Activated CD8-positive, alpha-beta T cell treated with anti-CD3 and anti-CD28 coated beads, Interleukin-2, amount 10 ng/mL, durations not matched to agents 7 days and 5 days (primary cell): ENCODE results near the gene UQCRFS1. TPM values are rescaled to one million over a fixed set of nuclear protein-coding genes. Genes with fewer than 3 reads are reported as not detected.
"Not testable (repeated sequence)": the region's sequence is repeated elsewhere in the genome, so short reads cannot be mapped to it uniquely, and the experiment has no call there.

Source experiments
- ATAC-seq: fragments of 150-1000 bp; cut with Tn5 transposase; one replicate; pipeline ENCODE4 v1.10.0; 2021; ENCODE audit warnings: moderate library complexity
- CTCF ChIA-PET: fragments of 350-600 bp; sonication (Branson Sonifier 250); formaldehyde crosslinking; loops from one replicate; lab custom pipeline; 2021; ENCODE audit warnings: antibody characterized with exemption; lab: Charles Lee
- POLR2A ChIA-PET: fragments of 350-600 bp; sonication (Branson Sonifier 250); formaldehyde crosslinking; loops from one replicate; lab custom pipeline; 2021; ENCODE audit warnings: antibody characterized with exemption; lab: Charles Lee
- DNase-seq: peaks from one replicate; pipeline ENCODE4 v3.0.0-alpha.2; 2020
- H3K27ac Mint-ChIP-seq: one replicate; pipeline ENCODE4 v1.8.0; 2021; ENCODE audit warnings: mild to moderate bottlenecking, mixed read lengths
- H3K27me3 Mint-ChIP-seq: one replicate; pipeline ENCODE4 v1.8.0; 2021; ENCODE audit warnings: low read depth, mixed read lengths
- H3K36me3 Mint-ChIP-seq: one replicate; pipeline ENCODE4 v1.8.0; 2021; ENCODE audit warnings: low read depth, mixed read lengths
- H3K4me1 Mint-ChIP-seq: one replicate; pipeline ENCODE4 v1.8.0; 2021; ENCODE audit warnings: low read depth, mixed read lengths
- H3K4me3 Mint-ChIP-seq: one replicate; pipeline ENCODE4 v1.8.0; 2021; ENCODE audit warnings: mild to moderate bottlenecking, mixed read lengths
- H3K9me3 Mint-ChIP-seq: one replicate; pipeline ENCODE4 v1.8.0; 2022; ENCODE audit warnings: mixed read lengths; ENCODE audit not compliant: insufficient read depth
- total RNA-seq, 2 experiments: library from RNA; stranded (reverse); gene quantifications; one replicate each; pipeline ENCODE4 v1.2.3, GENCODE V29; 2021

The UQCRFS1 gene
- total RNA-seq, 2 experiments from 2014 or later = 34.6 to 36.0 TPM

GRCh38 chr19:29212356-29212647 is 649 bp downstream of the UQCRFS1 start:
- Mint-ChIP-seq H3K27me3 (no peaks in the 10 kb centered on the region), H3K4me3 (peak overlapping the region; percentile 97), H3K27ac (peak overlapping the region; percentile 99), H3K36me3 (peaks cover 38% of the 10 kb centered on the region), H3K4me1 (peaks cover 35% of the 10 kb centered on the region), H3K9me3 (peaks cover 4% of the 10 kb centered on the region)
- DNase-seq (peak; percentile 35), ATAC-seq (no peak)
- CTCF ChIA-PET = interaction anchor here (1.0 kb wide), 1 partner anchor 11 kb away, joined by 4 read pairs; no protein-coding TSS in a partner anchor
- POLR2A ChIA-PET = interaction anchor here (0.6 to 1.1 kb wide), 2 partner anchors 289 to 1418 kb away, joined by 3 to 5 read pairs; no protein-coding TSS in a partner anchor

GRCh38 chr19:29211562-29212355 is 1.2 kb downstream of the UQCRFS1 start:
- POLR2A ChIA-PET = interaction anchor here (0.6 to 1.1 kb wide), 3 partner anchors 25 to 1417 kb away, joined by 3 to 5 read pairs (median 3); no protein-coding TSS in a partner anchor
- Mint-ChIP-seq H3K27me3 (no peaks in the 10 kb centered on the region), H3K4me3 (peak overlapping the region; percentile 97), H3K27ac (peak overlapping the region; percentile 99), H3K36me3 (peaks cover 42% of the 10 kb centered on the region), H3K9me3 (peaks cover 4% of the 10 kb centered on the region), H3K4me1 (peaks cover 35% of the 10 kb centered on the region)
- peak; percentile 37 for DNase-seq
- CTCF ChIA-PET = interaction anchor here (1.0 kb wide), 1 partner anchor 10 kb away, joined by 4 read pairs; no protein-coding TSS in a partner anchor
- ATAC-seq = no peak

- H3K9me3 Mint-ChIP-seq, CTCF ChIA-PET, ATAC-seq, DNase-seq, H3K27me3 Mint-ChIP-seq: not testable (repeated sequence)
- H3K4me1 Mint-ChIP-seq = peaks cover 35% of the 10 kb centered on the region
- H3K27ac Mint-ChIP-seq = peak overlapping the region; percentile 99
- H3K4me3 Mint-ChIP-seq = peak overlapping the region; percentile 97
- POLR2A ChIA-PET = interaction anchor here (1.0 kb wide), 1 partner anchor 24 kb away, joined by 3 read pairs; no protein-coding TSS in a partner anchor
- peaks cover 49% of the 10 kb centered on the region for H3K36me3 Mint-ChIP-seq
Observed at GRCh38 chr19:29211041-29211440, 1.9 kb downstream of the UQCRFS1 start.

- H3K27ac Mint-ChIP-seq, POLR2A ChIA-PET, ATAC-seq, H3K27me3 Mint-ChIP-seq, H3K4me3 Mint-ChIP-seq, DNase-seq, CTCF ChIA-PET, H3K9me3 Mint-ChIP-seq: not testable (repeated sequence)
- peaks cover 55% of the 10 kb centered on the region for H3K36me3 Mint-ChIP-seq
- peaks cover 35% of the 10 kb centered on the region for H3K4me1 Mint-ChIP-seq
Observed at GRCh38 chr19:29210502-29210901, 2.4 kb downstream of the UQCRFS1 start.

- Mint-ChIP-seq H3K4me1 (peaks cover 29% of the 10 kb centered on the region), H3K36me3 (peaks cover 62% of the 10 kb centered on the region)
- DNase-seq, H3K27ac Mint-ChIP-seq, ATAC-seq, H3K27me3 Mint-ChIP-seq, H3K4me3 Mint-ChIP-seq, CTCF ChIA-PET, POLR2A ChIA-PET, H3K9me3 Mint-ChIP-seq: not testable (repeated sequence)
Observed at GRCh38 chr19:29207403-29208187, 5.4 kb downstream of the UQCRFS1 start.

GRCh38 chr19:29206453-29206852 is 6.5 kb downstream of the UQCRFS1 start:
- no peak for ATAC-seq
- H3K27me3 Mint-ChIP-seq = no peaks in the 10 kb centered on the region
- ChIA-PET CTCF (no interaction called here), POLR2A (no interaction called here)
- peaks cover 52% of the 10 kb centered on the region for H3K36me3 Mint-ChIP-seq
- H3K27ac Mint-ChIP-seq = no peak overlapping the region
- H3K4me3 Mint-ChIP-seq = no peak overlapping the region
- H3K9me3 Mint-ChIP-seq = peaks cover 4% of the 10 kb centered on the region
- DNase-seq = no peak
- H3K4me1 Mint-ChIP-seq = peaks cover 20% of the 10 kb centered on the region

- ChIA-PET CTCF (interaction anchor here (0.9 to 1.5 kb wide), 2 partner anchors 10 to 61 kb away, joined by 4 read pairs; partner anchors contain the start of gene UQCRFS1), POLR2A (no interaction called here)
- Mint-ChIP-seq H3K4me3 (no peak overlapping the region), H3K9me3 (peaks cover 9% of the 10 kb centered on the region), H3K36me3 (peaks cover 24% of the 10 kb centered on the region), H3K27ac (no peak overlapping the region), H3K27me3 (no peaks in the 10 kb centered on the region), H3K4me1 (no peaks in the 10 kb centered on the region)
- no peak for ATAC-seq
- DNase-seq = no peak
Observed at GRCh38 chr19:29202281-29202680, 10.7 kb downstream of the UQCRFS1 start.

GRCh38 chr19:29201855-29202254 is 11.1 kb downstream of the UQCRFS1 start:
- CTCF ChIA-PET = interaction anchor here (0.9 to 1.5 kb wide), 2 partner anchors 11 to 61 kb away, joined by 4 read pairs; partner anchors contain the start of gene UQCRFS1
- POLR2A ChIA-PET = no interaction called here
- H3K27ac Mint-ChIP-seq = no peak overlapping the region
- H3K9me3 Mint-ChIP-seq = peaks cover 9% of the 10 kb centered on the region
- H3K36me3 Mint-ChIP-seq = peaks cover 21% of the 10 kb centered on the region
- H3K4me1 Mint-ChIP-seq = no peaks in the 10 kb centered on the region
- DNase-seq (no peak), ATAC-seq (no peak)
- no peaks in the 10 kb centered on the region for H3K27me3 Mint-ChIP-seq
- no peak overlapping the region for H3K4me3 Mint-ChIP-seq

GRCh38 chr19:29194658-29195057 is 18.3 kb downstream of the UQCRFS1 start:
- no peak overlapping the region for H3K4me3 Mint-ChIP-seq
- ChIA-PET POLR2A (no interaction called here), CTCF (no interaction called here)
- no peak overlapping the region for H3K27ac Mint-ChIP-seq
- ATAC-seq (no peak), DNase-seq (no peak)
- peaks cover 4% of the 10 kb centered on the region for H3K4me1 Mint-ChIP-seq
- H3K9me3 Mint-ChIP-seq = peaks cover 9% of the 10 kb centered on the region
- no peaks in the 10 kb centered on the region for H3K27me3 Mint-ChIP-seq
- H3K36me3 Mint-ChIP-seq = no peaks in the 10 kb centered on the region

- CTCF ChIA-PET = no interaction called here
- POLR2A ChIA-PET = no interaction called here
- DNase-seq (no peak), ATAC-seq (no peak)
- no peak overlapping the region for H3K4me3 Mint-ChIP-seq
- H3K9me3 Mint-ChIP-seq = peaks cover 5% of the 10 kb centered on the region
- H3K4me1 Mint-ChIP-seq = peaks cover 4% of the 10 kb centered on the region
- no peaks in the 10 kb centered on the region for H3K36me3 Mint-ChIP-seq
- H3K27ac Mint-ChIP-seq = no peak overlapping the region
- H3K27me3 Mint-ChIP-seq = no peaks in the 10 kb centered on the region
Observed at GRCh38 chr19:29193155-29193554, 19.8 kb downstream of the UQCRFS1 start.

GRCh38 chr19:29191005-29191404 is 21.9 kb downstream of the UQCRFS1 start:
- H3K9me3 Mint-ChIP-seq = no peaks in the 10 kb centered on the region
- H3K27me3 Mint-ChIP-seq = no peaks in the 10 kb centered on the region
- DNase-seq (no peak), ATAC-seq (no peak)
- ChIA-PET POLR2A (no interaction called here), CTCF (no interaction called here)
- no peaks in the 10 kb centered on the region for H3K36me3 Mint-ChIP-seq
- peaks cover 4% of the 10 kb centered on the region for H3K4me1 Mint-ChIP-seq
- H3K27ac Mint-ChIP-seq = no peak overlapping the region
- no peak overlapping the region for H3K4me3 Mint-ChIP-seq

- Mint-ChIP-seq H3K4me3 (no peak overlapping the region), H3K27ac (no peak overlapping the region), H3K27me3 (no peaks in the 10 kb centered on the region), H3K4me1 (peaks cover 4% of the 10 kb centered on the region), H3K36me3 (no peaks in the 10 kb centered on the region), H3K9me3 (no peaks in the 10 kb centered on the region)
- DNase-seq (no peak), ATAC-seq (no peak)
- CTCF ChIA-PET = no interaction called here
- POLR2A ChIA-PET = no interaction called here
Observed at GRCh38 chr19:29189033-29189360, 24.0 kb downstream of the UQCRFS1 start.
